GM12801 (cell line): ENCODE results near the gene SMAD7.

ENCODE experiments used
- CTCF ChIP-seq: IDR thresholded peaks from one replicate; pipeline ENCODE4 v1.5.1; 2011; ENCODE audit warnings: control low read depth; ENCODE audit not compliant: insufficient read length; ENCODE audit errors: extremely low read depth

The SMAD7 gene

GRCh38 chr18:48896326-48896874, 54.4 kb downstream of the SMAD7 start:
- TF ChIP-seq CTCF: no peak

- no peak for TF ChIP-seq CTCF
Observed at GRCh38 chr18:48894799-48895346, 55.9 kb downstream of the SMAD7 start.

GRCh38 chr18:48893608-48894600, 56.9 kb downstream of the SMAD7 start:
- no peak for TF ChIP-seq CTCF

GRCh38 chr18:48893061-48893607, 57.6 kb downstream of the SMAD7 start:
- TF ChIP-seq CTCF: no peak

- TF ChIP-seq CTCF: no peak
Observed at GRCh38 chr18:48892146-48892855, 58.5 kb downstream of the SMAD7 start.

- no peak for TF ChIP-seq CTCF
Observed at GRCh38 chr18:48891721-48892120, 59.0 kb downstream of the SMAD7 start.
